D341Med (cell line): ENCODE measurements around the gene PIK3R5.

Experiments
- DNase-seq: peaks from one replicate; pipeline ENCODE4 v3.0.0; 2012; ENCODE audit warnings: low spot score

PIK3R5 gene

GRCh38 chr17:8924595-8924994 is 40.9 kb downstream of the PIK3R5 start:
- DNase-seq, result no peak

GRCh38 chr17:8923762-8924161 is 41.7 kb downstream of the PIK3R5 start:
- no peak for DNase-seq

- no peak for DNase-seq
Observed at GRCh38 chr17:8922928-8923327, 42.6 kb downstream of the PIK3R5 start.

GRCh38 chr17:8922451-8922850 is 43.1 kb downstream of the PIK3R5 start:
- DNase-seq, result no peak

GRCh38 chr17:8921147-8921546 is 44.4 kb downstream of the PIK3R5 start:
- DNase-seq, result no peak

GRCh38 chr17:8918807-8919465 is 46.6 kb downstream of the PIK3R5 start:
- DNase-seq, result no peak

GRCh38 chr17:8916466-8916865 is 49.0 kb downstream of the PIK3R5 start:
- DNase-seq, result no peak

- no peak for DNase-seq
Observed at GRCh38 chr17:8914554-8914953, 51.0 kb downstream of the PIK3R5 start.

- DNase-seq, result no peak
Observed at GRCh38 chr17:8913879-8914278, 51.6 kb downstream of the PIK3R5 start.

- no peak for DNase-seq
Observed at GRCh38 chr17:8913091-8913490, 52.4 kb downstream of the PIK3R5 start.

GRCh38 chr17:8912084-8912981 is 53.2 kb downstream of the PIK3R5 start:
- DNase-seq, result no peak

- DNase-seq, result no peak
Observed at GRCh38 chr17:8910969-8911604, 54.4 kb downstream of the PIK3R5 start.

GRCh38 chr17:8909586-8910270 is 55.8 kb downstream of the PIK3R5 start:
- no peak for DNase-seq

GRCh38 chr17:8905331-8905730 is 60.2 kb downstream of the PIK3R5 start:
- no peak for DNase-seq

GRCh38 chr17:8904686-8905085 is 60.8 kb downstream of the PIK3R5 start:
- DNase-seq, result no peak

- no peak for DNase-seq
Observed at GRCh38 chr17:8904201-8904600, 61.3 kb downstream of the PIK3R5 start.

GRCh38 chr17:8900626-8901585 is 64.6 kb downstream of the PIK3R5 start:
- DNase-seq, result no peak

- DNase-seq, result no peak
Observed at GRCh38 chr17:8900207-8900606, 65.3 kb downstream of the PIK3R5 start.

GRCh38 chr17:8898636-8899035 is 66.9 kb downstream of the PIK3R5 start:
- no peak for DNase-seq

- DNase-seq, result no peak
Observed at GRCh38 chr17:8898126-8898525, 67.4 kb downstream of the PIK3R5 start.
